ENCODE measurements around the gene GADD45A. TPM values are rescaled to one million over a fixed set of nuclear protein-coding genes. Genes with fewer than 3 reads are reported as not detected.

GADD45A gene
- polyA plus RNA-seq, 2 of the 4 experiments (the other 2 are of a cell fraction), result 36.0 to 44.7 TPM

DNA sequence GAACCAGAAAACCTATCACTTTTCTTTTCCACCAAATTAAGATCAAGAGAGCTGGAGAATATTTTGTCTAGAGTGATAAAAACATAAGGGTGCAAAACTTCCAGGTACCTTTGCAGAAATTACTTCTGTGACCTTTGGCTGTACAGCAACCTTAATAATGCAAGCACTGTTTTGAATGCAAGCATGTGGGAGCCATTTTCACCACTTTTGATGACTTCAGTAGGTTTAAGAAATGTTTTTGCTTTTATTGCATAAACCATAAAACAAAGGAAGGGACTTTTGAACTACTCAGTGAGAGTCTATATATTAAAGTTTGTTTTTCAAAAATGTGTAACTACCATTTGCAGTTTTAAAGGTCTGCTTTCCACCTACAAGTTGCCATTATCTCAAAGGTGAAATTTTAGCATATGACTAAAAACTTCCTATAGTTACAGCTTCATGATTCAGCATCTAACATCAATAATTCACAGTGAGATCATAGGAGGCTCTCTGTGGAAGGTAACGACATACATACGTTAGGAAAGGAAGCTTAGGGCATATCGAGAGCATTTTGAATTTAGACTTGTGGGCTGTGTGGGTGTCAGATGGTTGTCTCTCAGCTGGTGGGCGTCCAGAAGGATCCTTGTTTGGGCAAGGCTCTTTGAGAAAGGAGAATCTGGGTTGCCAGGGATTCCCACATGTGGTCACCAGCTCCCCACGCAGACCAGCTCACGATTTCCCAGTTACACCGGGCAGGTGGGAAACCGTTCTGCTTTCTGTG, 1.1 kb upstream of the GADD45A start:
- CTCF ChIA-PET, result interaction anchor here (0.8 to 4.7 kb wide), 6 partner anchors 76 to 151 kb away, joined by 4 to 46 read pairs (median 5); no protein-coding TSS in a partner anchor
- Histone ChIP-seq H3K4me3 (peak overlapping the region; percentile 42), H3K4me2 (peak overlapping the region; percentile 93), H3K27ac (peak overlapping the region; percentile 64 to 87), H3K4me1 (peaks cover 41% of the 10 kb centered on the region), H3K9me3 (no peaks in the 10 kb centered on the region)
- DNase-seq (ENCODE audit: low read depth in 1 of 2, low spot score in 1 of 2) (no peak), FAIRE-seq (no peak), ATAC-seq (no peak)
- WGBS (ENCODE audit: missing lambda C conversion rate), result 7% methylated on average over 8 of the region's 8 CpGs
- POLR2A ChIA-PET, result interaction anchor here (1.3 to 5.5 kb wide), 7 partner anchors 11 to 124 kb away, joined by 5 to 93 read pairs (median 9); no protein-coding TSS in a partner anchor
- TF ChIP-seq, protein P1, sequence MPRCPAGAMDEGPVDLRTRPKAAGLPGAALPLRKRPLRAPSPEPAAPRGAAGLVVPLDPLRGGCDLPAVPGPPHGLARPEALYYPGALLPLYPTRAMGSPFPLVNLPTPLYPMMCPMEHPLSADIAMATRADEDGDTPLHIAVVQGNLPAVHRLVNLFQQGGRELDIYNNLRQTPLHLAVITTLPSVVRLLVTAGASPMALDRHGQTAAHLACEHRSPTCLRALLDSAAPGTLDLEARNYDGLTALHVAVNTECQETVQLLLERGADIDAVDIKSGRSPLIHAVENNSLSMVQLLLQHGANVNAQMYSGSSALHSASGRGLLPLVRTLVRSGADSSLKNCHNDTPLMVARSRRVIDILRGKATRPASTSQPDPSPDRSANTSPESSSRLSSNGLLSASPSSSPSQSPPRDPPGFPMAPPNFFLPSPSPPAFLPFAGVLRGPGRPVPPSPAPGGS (IDR thresholded peaks at IDR 0.05), result no peak
- TF ChIP-seq ESRRA (IDR thresholded peaks at IDR 0.05; ENCODE audit: borderline replicate concordance, low read length) (no peak), RCOR1 (IDR thresholded peaks at IDR 0.05; ENCODE audit: low read depth, low read length) (no peak), JUN (IDR thresholded peaks at IDR 0.05) (no peak), FOSL2 (IDR thresholded peaks at IDR 0.05) (no peak), FOSL2 (CRISPR knock-in tag; IDR thresholded peaks at IDR 0.05) (no peak), USF2 (IDR thresholded peaks at IDR 0.05) (no peak), SREBF2 (IDR thresholded peaks at IDR 0.05) (no peak), HMGXB4 (CRISPR knock-in tag; IDR thresholded peaks at IDR 0.05; ENCODE audit: borderline replicate concordance) (no peak), ZC3H11A (IDR thresholded peaks at IDR 0.05) (no peak)

- Histone ChIP-seq H3K4me2 (peak overlapping the region; percentile 93), H3K4me1 (peaks cover 43% of the 10 kb centered on the region), H3K27ac (peak overlapping the region; percentile 64 to 87), H3K4me3 (peak overlapping the region; percentile 42), H3K9me3 (no peaks in the 10 kb centered on the region)
- DNase-seq (ENCODE audit: low read depth in 1 of 2, low spot score in 1 of 2) (no peak), ATAC-seq (no peak), FAIRE-seq (no peak)
- ChIA-PET CTCF (interaction anchor here (0.6 to 4.7 kb wide), 8 partner anchors 76 to 1177 kb away, joined by 3 to 46 read pairs (median 4); no protein-coding TSS in a partner anchor), POLR2A (interaction anchor here (0.6 to 5.5 kb wide), 29 partner anchors 10 to 1899 kb away, joined by 3 to 93 read pairs (median 5); no protein-coding TSS in a partner anchor)
- WGBS (ENCODE audit: missing lambda C conversion rate), result 5% methylated on average over 10 of the region's 20 CpGs
- TF ChIP-seq SREBF2 (IDR thresholded peaks at IDR 0.05), result no peak
- no peak for TF ChIP-seq BHLHE40 (IDR thresholded peaks at IDR 0.05; ENCODE audit: low read depth, low read length)
- TF ChIP-seq EP300 (IDR thresholded peaks at IDR 0.05), result no peak
- TF ChIP-seq MYC (IDR thresholded peaks at IDR 0.05; ENCODE audit: borderline replicate concordance, low read length), result no peak
- no peak for TF ChIP-seq CBX8 (IDR thresholded peaks at IDR 0.05)
- TF ChIP-seq ATOH8 (CRISPR knock-in tag; IDR thresholded peaks at IDR 0.05; ENCODE audit: low read depth), result no peak
- TF ChIP-seq HES2 (IDR thresholded peaks at IDR 0.05), result no peak
- no peak for TF ChIP-seq RFX5 (IDR thresholded peaks at IDR 0.05)
- TF ChIP-seq FOXS1 (CRISPR knock-in tag; IDR thresholded peaks at IDR 0.05), result no peak
- TF ChIP-seq, protein P2, sequence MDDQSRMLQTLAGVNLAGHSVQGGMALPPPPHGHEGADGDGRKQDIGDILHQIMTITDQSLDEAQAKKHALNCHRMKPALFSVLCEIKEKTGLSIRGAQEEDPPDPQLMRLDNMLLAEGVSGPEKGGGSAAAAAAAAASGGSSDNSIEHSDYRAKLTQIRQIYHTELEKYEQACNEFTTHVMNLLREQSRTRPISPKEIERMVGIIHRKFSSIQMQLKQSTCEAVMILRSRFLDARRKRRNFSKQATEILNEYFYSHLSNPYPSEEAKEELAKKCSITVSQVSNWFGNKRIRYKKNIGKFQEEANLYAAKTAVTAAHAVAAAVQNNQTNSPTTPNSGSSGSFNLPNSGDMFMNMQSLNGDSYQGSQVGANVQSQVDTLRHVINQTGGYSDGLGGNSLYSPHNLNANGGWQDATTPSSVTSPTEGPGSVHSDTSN (IDR thresholded peaks at IDR 0.05), result no peak
- TF ChIP-seq, protein P3, sequence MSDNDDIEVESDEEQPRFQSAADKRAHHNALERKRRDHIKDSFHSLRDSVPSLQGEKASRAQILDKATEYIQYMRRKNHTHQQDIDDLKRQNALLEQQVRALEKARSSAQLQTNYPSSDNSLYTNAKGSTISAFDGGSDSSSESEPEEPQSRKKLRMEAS (IDR thresholded peaks at IDR 0.05), result no peak
- TF ChIP-seq FOSB (CRISPR knock-in tag; IDR thresholded peaks at IDR 0.05), result no peak
- TF ChIP-seq FOSL2 (IDR thresholded peaks at IDR 0.05), result no peak
- TF ChIP-seq FOSL2 (CRISPR knock-in tag; IDR thresholded peaks at IDR 0.05), result no peak
Observed at GRCh38 chr1:67684526-67685066, 405 bp upstream of the GADD45A start.

Data from A549 (cell line).